ENCODE measurements around the gene CCDC181. TPM values are rescaled to one million over a fixed set of nuclear protein-coding genes. Genes with fewer than 3 reads are reported as not detected.

CCDC181 gene
- total RNA-seq, 1 donor from 2014 or later: not detected

DNA sequence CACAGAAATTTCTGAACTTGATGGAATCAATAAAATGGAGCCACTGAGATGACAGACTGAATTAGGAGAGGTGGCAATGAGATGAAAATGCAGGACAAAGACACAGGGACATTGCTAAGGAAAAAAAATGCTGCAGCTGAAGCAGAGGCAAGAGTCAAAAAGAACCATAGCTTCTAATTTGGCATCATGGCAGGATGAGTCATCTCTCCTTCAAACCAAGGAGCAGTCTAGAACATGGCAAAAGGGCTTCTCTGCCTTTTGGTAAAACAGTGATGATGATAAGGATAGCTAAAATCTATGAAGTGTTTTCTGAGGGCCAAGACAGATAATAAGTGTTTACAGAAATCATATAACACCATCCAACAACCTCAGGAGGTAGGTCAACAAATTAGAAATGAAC, 41.7 kb upstream of the CCDC181 start:
- H3K27me3 ChIP-seq: no peaks in the 10 kb centered on the region
- intact Hi-C loops (cut with DNase I): loop anchor here (10.0 kb wide), 1 partner anchor 336 kb away; no protein-coding TSS in a partner anchor
- no peak for DNase-seq (ENCODE audit: low spot score in 2 of 2)
- TF ChIP-seq CTCF (IDR thresholded peaks at IDR 0.05): no peak
- H3K4me1 ChIP-seq: no peaks in the 10 kb centered on the region
- H3K9me3 ChIP-seq: no peaks in the 10 kb centered on the region
- peaks cover 9 to 20% of the 10 kb centered on the region in 2 donors for H3K36me3 ChIP-seq
- H3K4me3 ChIP-seq: no peak overlapping the region
- H3K27ac ChIP-seq: no peak overlapping the region

- H3K27me3 ChIP-seq: no peaks in the 10 kb centered on the region
- intact Hi-C loops (cut with DNase I): loop anchor here (2.0 to 10.0 kb wide), 2 partner anchors 80 to 338 kb away; no protein-coding TSS in a partner anchor
- H3K9me3 ChIP-seq: no peaks in the 10 kb centered on the region
- no peak overlapping the region for H3K4me3 ChIP-seq
- TF ChIP-seq CTCF (IDR thresholded peaks at IDR 0.05): peak; percentile 10 to 49 (median 29)
- no peaks in the 10 kb centered on the region for H3K4me1 ChIP-seq
- H3K36me3 ChIP-seq: peaks cover 9 to 20% of the 10 kb centered on the region in 2 donors
- no peak overlapping the region for H3K27ac ChIP-seq
- DNase-seq (ENCODE audit: low spot score in 2 of 2): no peak
Measured at GRCh38 chr1:169466259-169467230, 39.3 kb upstream of the CCDC181 start.

DNA sequence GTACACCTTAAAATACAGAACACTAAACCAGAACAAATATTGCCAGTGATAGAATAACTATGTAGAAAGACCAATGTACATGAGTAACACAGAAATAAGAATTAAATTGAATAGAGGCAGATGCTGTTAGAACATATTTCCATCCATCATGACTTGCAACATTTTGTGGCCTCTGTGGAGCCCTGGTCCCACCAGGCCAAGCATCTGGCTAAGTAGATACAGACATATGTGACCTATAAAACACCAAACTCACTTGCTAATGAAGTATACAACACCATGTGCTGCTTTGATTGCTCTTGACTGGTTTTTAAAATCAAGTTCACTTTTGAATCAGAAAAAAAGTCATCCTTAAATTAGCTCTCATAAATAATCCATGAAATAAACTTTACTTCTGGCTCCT, 38.0 kb upstream of the CCDC181 start:
- Histone ChIP-seq H3K4me1 (no peaks in the 10 kb centered on the region), H3K36me3 (peaks cover 9 to 20% of the 10 kb centered on the region in 2 donors), H3K27ac (no peak overlapping the region), H3K27me3 (no peaks in the 10 kb centered on the region), H3K9me3 (no peaks in the 10 kb centered on the region), H3K4me3 (no peak overlapping the region)
- intact Hi-C loops (cut with DNase I): loop anchor here (10.0 kb wide), 1 partner anchor 340 kb away; no protein-coding TSS in a partner anchor
- TF ChIP-seq CTCF (IDR thresholded peaks at IDR 0.05): no peak
- DNase-seq (ENCODE audit: low spot score in 2 of 2): no peak

DNA sequence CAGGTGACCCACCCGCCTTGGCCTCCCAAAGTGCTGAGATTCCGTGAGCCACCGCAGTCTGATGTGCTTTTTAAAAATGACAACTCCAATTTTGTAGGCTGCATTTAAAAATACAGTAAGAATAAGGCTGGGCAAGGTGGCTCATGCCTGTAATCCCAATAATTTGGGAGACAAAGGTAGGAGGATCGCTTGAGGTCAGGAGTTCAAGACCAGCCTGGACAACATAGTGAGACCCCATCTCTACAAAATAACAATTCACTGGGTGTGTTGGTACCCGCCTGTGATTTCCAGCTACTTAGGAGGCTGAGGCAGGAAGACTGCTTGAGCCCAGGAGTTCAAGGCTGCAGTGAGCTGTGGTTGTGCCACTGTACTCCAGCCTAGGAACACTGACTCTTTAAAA, 35.1 kb upstream of the CCDC181 start:
- peaks cover 0 to 8% of the 10 kb centered on the region in 2 donors for H3K9me3 ChIP-seq
- peaks cover under 1 to 6% of the 10 kb centered on the region in 2 donors for H3K36me3 ChIP-seq
- H3K4me1 ChIP-seq: no peaks in the 10 kb centered on the region
- H3K27me3 ChIP-seq: no peaks in the 10 kb centered on the region
- no peak overlapping the region for H3K4me3 ChIP-seq
- intact Hi-C loops (cut with DNase I): loop anchor here (10.0 kb wide), 1 partner anchor 342 kb away; no protein-coding TSS in a partner anchor
- H3K27ac ChIP-seq: no peak overlapping the region
- no peak for DNase-seq (ENCODE audit: low spot score in 2 of 2)
- no peak for TF ChIP-seq CTCF (IDR thresholded peaks at IDR 0.05)

GRCh38 chr1:169461390-169462000, 34.2 kb upstream of the CCDC181 start:
- intact Hi-C loops (cut with DNase I): loop anchor here (10.0 kb wide), 1 partner anchor 343 kb away; no protein-coding TSS in a partner anchor
- H3K4me1 ChIP-seq: no peaks in the 10 kb centered on the region
- no peak for TF ChIP-seq CTCF (IDR thresholded peaks at IDR 0.05)
- H3K27me3 ChIP-seq: no peaks in the 10 kb centered on the region
- no peak overlapping the region for H3K27ac ChIP-seq
- no peak overlapping the region for H3K4me3 ChIP-seq
- peaks cover 0 to 13% of the 10 kb centered on the region in 2 donors for H3K9me3 ChIP-seq
- H3K36me3 ChIP-seq: peaks cover 0 to 5% of the 10 kb centered on the region in 2 donors
- no peak for DNase-seq (ENCODE audit: low spot score in 2 of 2)
